22Rv1 (cell line): Measurements from ENCODE around the gene CEL.
"Not testable (repeated sequence)": the region's sequence is repeated elsewhere in the genome, so short reads cannot be mapped to it uniquely, and the experiment has no call there.

Experiments
- ZFX ChIP-seq: fragments of 450-650 bp; IDR thresholded peaks from 2 replicates; pipeline ENCODE4 v1.6.1; 2017; ENCODE audit warnings: antibody characterized with exemption, borderline replicate concordance
- TF ChIP-seq, protein P1 (sequence below): fragments of 450-650 bp; IDR thresholded peaks from 2 replicates; pipeline ENCODE4 v1.5.1; 2017; ENCODE audit warnings: mild to moderate bottlenecking

DNA sequence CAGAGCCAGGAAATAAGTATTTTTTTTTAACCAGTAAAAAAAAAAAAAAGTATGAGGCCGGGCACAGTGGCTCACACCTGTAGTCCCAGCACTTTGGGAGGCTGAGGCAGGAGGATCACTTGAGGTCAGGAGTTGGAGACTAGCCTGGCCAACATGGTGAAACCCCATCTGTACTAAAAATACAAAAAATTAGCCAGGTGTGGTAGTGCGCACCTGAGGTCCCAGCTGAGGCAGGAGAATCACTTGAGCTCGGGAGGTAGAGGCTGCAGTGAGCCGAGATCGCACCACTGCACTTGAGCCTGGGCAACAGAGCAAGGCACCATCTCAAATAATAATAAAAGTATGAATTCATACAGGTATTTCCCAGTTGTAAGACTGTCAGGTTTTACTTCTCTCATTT lies 10.4 kb downstream of the CEL start:
- TF ChIP-seq, protein P1, sequence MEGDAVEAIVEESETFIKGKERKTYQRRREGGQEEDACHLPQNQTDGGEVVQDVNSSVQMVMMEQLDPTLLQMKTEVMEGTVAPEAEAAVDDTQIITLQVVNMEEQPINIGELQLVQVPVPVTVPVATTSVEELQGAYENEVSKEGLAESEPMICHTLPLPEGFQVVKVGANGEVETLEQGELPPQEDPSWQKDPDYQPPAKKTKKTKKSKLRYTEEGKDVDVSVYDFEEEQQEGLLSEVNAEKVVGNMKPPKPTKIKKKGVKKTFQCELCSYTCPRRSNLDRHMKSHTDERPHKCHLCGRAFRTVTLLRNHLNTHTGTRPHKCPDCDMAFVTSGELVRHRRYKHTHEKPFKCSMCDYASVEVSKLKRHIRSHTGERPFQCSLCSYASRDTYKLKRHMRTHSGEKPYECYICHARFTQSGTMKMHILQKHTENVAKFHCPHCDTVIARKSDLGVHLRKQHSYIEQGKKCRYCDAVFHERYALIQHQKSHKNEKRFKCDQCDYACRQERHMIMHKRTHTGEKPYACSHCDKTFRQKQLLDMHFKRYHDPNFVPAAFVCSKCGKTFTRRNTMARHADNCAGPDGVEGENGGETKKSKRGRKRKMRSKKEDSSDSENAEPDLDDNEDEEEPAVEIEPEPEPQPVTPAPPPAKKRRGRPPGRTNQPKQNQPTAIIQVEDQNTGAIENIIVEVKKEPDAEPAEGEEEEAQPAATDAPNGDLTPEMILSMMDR: not testable (repeated sequence)
- not testable (repeated sequence) for TF ChIP-seq ZFX
